Panc1 (cell line): Measurements from ENCODE around the gene PAX9. TPM values are rescaled to one million over a fixed set of nuclear protein-coding genes. Genes with fewer than 3 reads are reported as not detected.

Source experiments
- ATAC-seq: fragments of 200-7000 bp; cut with Tn5 transposase; 2 replicates; pipeline ENCODE4 v1.9.1; 2020; ENCODE audit warnings: mild to moderate bottlenecking, moderate library complexity
- BruUV-seq: library from RNA; stranded (reverse); fragments of 400-500 nt; replicated peaks from 2 replicates; lab custom pipeline; 2021; lab: Mats Ljungman, UMichigan
- CTCF ChIA-PET: fragments of 300-600 bp; sonication (Branson Sonifier 250); formaldehyde crosslinking; loops from one replicate; lab custom pipeline; 2022; ENCODE audit warnings: antibody characterized with exemption; lab: Charles Lee
- POLR2A ChIA-PET: fragments of 300-600 bp; sonication (Branson Sonifier 250); formaldehyde crosslinking; loops from one replicate; lab custom pipeline; 2022; ENCODE audit warnings: antibody characterized with exemption; lab: Charles Lee
- DNase-seq: peaks from one replicate; pipeline ENCODE4 v3.0.0-alpha.2; 2010; ENCODE audit warnings: low read depth, low spot score
- H3K27ac ChIP-seq: 2 replicates; pipeline ENCODE4 v1.5.1; 2011; ENCODE audit warnings: mild to moderate bottlenecking, low read length, inconsistent platforms
- H3K27me3 ChIP-seq: fragments of 200-500 bp; sonication (Bioruptor generic); 2 replicates; pipeline ENCODE4 v1.6.0; 2014; ENCODE audit warnings: low read length, inconsistent platforms; ENCODE audit not compliant: control insufficient read depth, insufficient read depth
- H3K36me3 ChIP-seq: fragments of 200-500 bp; sonication (Bioruptor generic); 2 replicates; pipeline ENCODE4 v1.5.1; 2014; ENCODE audit warnings: inconsistent platforms, mild to moderate bottlenecking, low read length, moderate library complexity; ENCODE audit not compliant: control insufficient read depth, insufficient read depth
- H3K4me1 ChIP-seq: 2 replicates; pipeline ENCODE4 v1.5.1; 2011; ENCODE audit warnings: inconsistent platforms, mild to moderate bottlenecking, low read length, moderate library complexity; ENCODE audit not compliant: control insufficient read depth, insufficient read depth
- H3K4me3 ChIP-seq, 2 experiments: 2 replicates each; pipeline ENCODE4 v1.5.1; 2011 to 2012; ENCODE audit warnings: low read depth in 2 of 2, low read length in 2 of 2, mild to moderate bottlenecking in 2 of 2, inconsistent platforms in 1 of 2, moderate library complexity in 1 of 2
- H3K9me3 ChIP-seq: fragments of 200-500 bp; sonication (Bioruptor generic); 2 replicates; pipeline ENCODE4 v1.5.1; 2014; ENCODE audit warnings: low read depth, mild to moderate bottlenecking, inconsistent platforms, low read length, moderate library complexity; ENCODE audit not compliant: control insufficient read depth, insufficient read depth
- POLR2AphosphoS5 ChIP-seq: IDR thresholded peaks from 2 replicates; pipeline ENCODE4 v1.6.1; 2012; ENCODE audit warnings: mild to moderate bottlenecking, low read depth, low read length, moderate library complexity
- SIN3A ChIP-seq: IDR thresholded peaks from 2 replicates; pipeline ENCODE4 v1.6.1; 2012; ENCODE audit warnings: low read depth, mild to moderate bottlenecking, low read length, moderate library complexity, borderline replicate concordance; ENCODE audit not compliant: insufficient read depth
- TCF7L2 ChIP-seq: IDR thresholded peaks from 2 replicates; pipeline ENCODE4 v1.6.1; 2011; ENCODE audit warnings: mild to moderate bottlenecking, low read depth, low read length, inconsistent platforms
- in situ Hi-C: cut with HindIII; loops from 2 replicates; pipeline ENCODE4 v1.10.0; 2016; ENCODE audit warnings: low sequenced_read_pairs, low pct_unique_long_range_greater_than_20kb
- intact Hi-C: fragments of 100-400 bp; cut with micrococcal nuclease; formaldehyde crosslinking; loops from one replicate; pipeline ENCODE4 v1.10.0; 2022; ENCODE audit not compliant: unreplicated experiment
- total RNA-seq: library from RNA; stranded (reverse); gene quantifications from one replicate; pipeline ENCODE4 v1.2.1, GENCODE V29; 2021; ENCODE audit not compliant: unreplicated experiment
- TF ChIP-seq, protein P1 (sequence below): fragments of 450-650 bp; IDR thresholded peaks from 2 replicates; pipeline ENCODE4 v1.5.1; 2017; ENCODE audit warnings: mild to moderate bottlenecking
- TF ChIP-seq, protein P2 (sequence below), 2 experiments: IDR thresholded peaks; 2 replicates each; pipeline ENCODE4 v1.6.1; 2011 to 2012; ENCODE audit warnings: low read depth in 2 of 2, control low read depth in 1 of 2, low read length in 1 of 2, mild to moderate bottlenecking in 1 of 2, moderate library complexity in 1 of 2; ENCODE audit not compliant: insufficient read depth in 1 of 2

PAX9 gene
- total RNA-seq, 1 experiment from 2014 or later, result 0.82 TPM

DNA sequence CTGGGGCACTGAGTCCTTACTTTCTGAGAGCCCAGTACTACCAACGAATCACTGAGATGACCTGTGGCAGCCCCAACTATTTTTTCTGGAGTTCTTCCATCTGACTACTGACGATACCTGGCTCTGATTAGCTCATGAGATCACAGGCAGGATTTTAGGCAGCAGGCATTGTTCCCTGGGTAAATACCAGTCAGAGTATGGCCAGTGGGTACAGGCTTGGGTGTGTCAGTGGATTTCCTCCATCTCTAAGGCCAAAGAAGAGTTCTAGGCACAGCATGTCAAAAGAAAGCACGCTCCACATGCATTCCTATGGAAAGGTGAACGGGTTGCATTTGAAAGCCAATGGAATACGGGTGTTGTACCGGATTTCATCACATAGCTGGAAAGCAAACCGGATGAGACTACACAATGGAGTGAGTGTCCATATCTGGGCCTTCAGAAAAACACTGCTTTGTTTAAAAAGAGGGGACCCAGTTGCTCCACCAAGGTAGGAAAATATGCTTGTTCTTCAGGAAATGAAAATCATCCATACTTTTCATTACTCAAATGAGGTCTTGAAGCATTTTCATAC lies 55.0 kb downstream of the PAX9 start:
- TF ChIP-seq, protein P1, sequence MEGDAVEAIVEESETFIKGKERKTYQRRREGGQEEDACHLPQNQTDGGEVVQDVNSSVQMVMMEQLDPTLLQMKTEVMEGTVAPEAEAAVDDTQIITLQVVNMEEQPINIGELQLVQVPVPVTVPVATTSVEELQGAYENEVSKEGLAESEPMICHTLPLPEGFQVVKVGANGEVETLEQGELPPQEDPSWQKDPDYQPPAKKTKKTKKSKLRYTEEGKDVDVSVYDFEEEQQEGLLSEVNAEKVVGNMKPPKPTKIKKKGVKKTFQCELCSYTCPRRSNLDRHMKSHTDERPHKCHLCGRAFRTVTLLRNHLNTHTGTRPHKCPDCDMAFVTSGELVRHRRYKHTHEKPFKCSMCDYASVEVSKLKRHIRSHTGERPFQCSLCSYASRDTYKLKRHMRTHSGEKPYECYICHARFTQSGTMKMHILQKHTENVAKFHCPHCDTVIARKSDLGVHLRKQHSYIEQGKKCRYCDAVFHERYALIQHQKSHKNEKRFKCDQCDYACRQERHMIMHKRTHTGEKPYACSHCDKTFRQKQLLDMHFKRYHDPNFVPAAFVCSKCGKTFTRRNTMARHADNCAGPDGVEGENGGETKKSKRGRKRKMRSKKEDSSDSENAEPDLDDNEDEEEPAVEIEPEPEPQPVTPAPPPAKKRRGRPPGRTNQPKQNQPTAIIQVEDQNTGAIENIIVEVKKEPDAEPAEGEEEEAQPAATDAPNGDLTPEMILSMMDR, result no peak
- TF ChIP-seq TCF7L2, result no peak
- TF ChIP-seq, protein P2, sequence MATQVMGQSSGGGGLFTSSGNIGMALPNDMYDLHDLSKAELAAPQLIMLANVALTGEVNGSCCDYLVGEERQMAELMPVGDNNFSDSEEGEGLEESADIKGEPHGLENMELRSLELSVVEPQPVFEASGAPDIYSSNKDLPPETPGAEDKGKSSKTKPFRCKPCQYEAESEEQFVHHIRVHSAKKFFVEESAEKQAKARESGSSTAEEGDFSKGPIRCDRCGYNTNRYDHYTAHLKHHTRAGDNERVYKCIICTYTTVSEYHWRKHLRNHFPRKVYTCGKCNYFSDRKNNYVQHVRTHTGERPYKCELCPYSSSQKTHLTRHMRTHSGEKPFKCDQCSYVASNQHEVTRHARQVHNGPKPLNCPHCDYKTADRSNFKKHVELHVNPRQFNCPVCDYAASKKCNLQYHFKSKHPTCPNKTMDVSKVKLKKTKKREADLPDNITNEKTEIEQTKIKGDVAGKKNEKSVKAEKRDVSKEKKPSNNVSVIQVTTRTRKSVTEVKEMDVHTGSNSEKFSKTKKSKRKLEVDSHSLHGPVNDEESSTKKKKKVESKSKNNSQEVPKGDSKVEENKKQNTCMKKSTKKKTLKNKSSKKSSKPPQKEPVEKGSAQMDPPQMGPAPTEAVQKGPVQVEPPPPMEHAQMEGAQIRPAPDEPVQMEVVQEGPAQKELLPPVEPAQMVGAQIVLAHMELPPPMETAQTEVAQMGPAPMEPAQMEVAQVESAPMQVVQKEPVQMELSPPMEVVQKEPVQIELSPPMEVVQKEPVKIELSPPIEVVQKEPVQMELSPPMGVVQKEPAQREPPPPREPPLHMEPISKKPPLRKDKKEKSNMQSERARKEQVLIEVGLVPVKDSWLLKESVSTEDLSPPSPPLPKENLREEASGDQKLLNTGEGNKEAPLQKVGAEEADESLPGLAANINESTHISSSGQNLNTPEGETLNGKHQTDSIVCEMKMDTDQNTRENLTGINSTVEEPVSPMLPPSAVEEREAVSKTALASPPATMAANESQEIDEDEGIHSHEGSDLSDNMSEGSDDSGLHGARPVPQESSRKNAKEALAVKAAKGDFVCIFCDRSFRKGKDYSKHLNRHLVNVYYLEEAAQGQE (IDR thresholded peaks at IDR 0.05; ENCODE audit: insufficient read depth in 1 of 2, low read depth in 2 of 2, low read length in 1 of 2), result no peak
- TF ChIP-seq POLR2AphosphoS5, result no peak
- no peak for TF ChIP-seq SIN3A
- no peak overlapping the region for H3K4me3 ChIP-seq
- in situ Hi-C loops, result no loop called here
- no peaks in the 10 kb centered on the region for H3K4me1 ChIP-seq
- H3K27ac ChIP-seq, result no peak overlapping the region
- H3K27me3 ChIP-seq, result no peaks in the 10 kb centered on the region
- no TSS peak for BruUV-seq
- ATAC-seq (no peak), DNase-seq (no peak)
- ChIA-PET CTCF (no interaction called here), POLR2A (no interaction called here)
- no peaks in the 10 kb centered on the region for H3K9me3 ChIP-seq
- H3K36me3 ChIP-seq, result no peaks in the 10 kb centered on the region
- intact Hi-C loops, result no loop called here

DNA sequence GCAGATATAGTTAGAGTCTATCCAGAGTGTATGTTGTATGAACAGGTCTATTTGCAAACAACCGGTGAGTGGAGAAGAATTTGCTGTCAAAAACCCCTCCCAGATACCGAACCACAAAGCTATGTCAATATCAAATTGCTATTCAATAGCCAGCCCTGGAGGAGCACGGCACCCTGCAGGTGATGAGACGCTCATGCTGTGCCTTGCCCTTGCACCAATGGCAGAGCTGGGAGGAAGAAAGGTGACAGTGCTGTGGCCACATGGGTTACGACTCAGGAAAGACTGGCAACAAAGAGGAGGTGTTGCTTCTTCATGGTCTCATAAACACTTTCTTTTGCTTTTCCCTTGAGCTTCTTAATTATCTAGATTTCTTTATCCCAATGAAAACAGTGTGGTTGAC lies 55.7 kb downstream of the PAX9 start:
- intact Hi-C loops, result no loop called here
- no peak overlapping the region for H3K27ac ChIP-seq

More for the DNA sequence above, 55.7 kb downstream of the PAX9 start:
- BruUV-seq, result no TSS peak
- CTCF ChIA-PET, result no interaction called here
- TF ChIP-seq SIN3A, result no peak
- TF ChIP-seq, protein P2 (IDR thresholded peaks at IDR 0.05; ENCODE audit: insufficient read depth in 1 of 2, low read depth in 2 of 2, low read length in 1 of 2), result no peak
- TF ChIP-seq, protein P1, result no peak
- TF ChIP-seq TCF7L2, result no peak
- TF ChIP-seq POLR2AphosphoS5, result no peak
- no peak for DNase-seq
- no peaks in the 10 kb centered on the region for H3K9me3 ChIP-seq
- no peak overlapping the region for H3K4me3 ChIP-seq
- ATAC-seq, result no peak
- H3K36me3 ChIP-seq, result no peaks in the 10 kb centered on the region
- H3K4me1 ChIP-seq, result no peaks in the 10 kb centered on the region
- POLR2A ChIA-PET, result no interaction called here
- in situ Hi-C loops, result no loop called here
- H3K27me3 ChIP-seq, result no peaks in the 10 kb centered on the region
